GM12873 (cell line): ENCODE measurements around the gene MAPKAPK3.
A peak's percentile ranks its signal among the peaks of the same experiment; 100 is the strongest.

Experiments
- TF ChIP-seq, protein P1 (sequence below): IDR thresholded peaks from 2 replicates; pipeline ENCODE4 v1.5.1; 2012; ENCODE audit warnings: low read depth, mild to moderate bottlenecking, moderate library complexity, low read length, control low read depth; ENCODE audit not compliant: insufficient read depth; ENCODE audit errors: missing control alignments

The MAPKAPK3 gene

DNA sequence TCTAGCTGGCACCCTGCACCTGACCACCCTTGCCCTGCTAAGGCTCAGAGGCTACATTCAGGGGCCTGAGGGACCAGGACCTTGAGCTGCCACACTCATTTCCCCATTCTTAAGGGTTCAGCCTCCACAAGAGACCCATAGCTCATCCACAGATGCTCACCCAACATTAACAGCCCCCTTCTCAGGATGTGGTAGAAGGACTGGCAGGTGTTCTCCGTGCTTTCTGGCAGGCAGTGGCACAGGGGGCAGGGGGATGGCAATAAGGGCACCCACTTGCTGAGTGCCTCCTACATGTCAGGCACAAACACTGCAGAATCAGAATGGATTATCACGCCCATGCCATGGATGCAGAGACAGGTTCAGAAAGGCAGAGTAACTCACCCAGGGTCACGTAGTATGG, 9.4 kb downstream of the MAPKAPK3 start:
- TF ChIP-seq, protein P1, sequence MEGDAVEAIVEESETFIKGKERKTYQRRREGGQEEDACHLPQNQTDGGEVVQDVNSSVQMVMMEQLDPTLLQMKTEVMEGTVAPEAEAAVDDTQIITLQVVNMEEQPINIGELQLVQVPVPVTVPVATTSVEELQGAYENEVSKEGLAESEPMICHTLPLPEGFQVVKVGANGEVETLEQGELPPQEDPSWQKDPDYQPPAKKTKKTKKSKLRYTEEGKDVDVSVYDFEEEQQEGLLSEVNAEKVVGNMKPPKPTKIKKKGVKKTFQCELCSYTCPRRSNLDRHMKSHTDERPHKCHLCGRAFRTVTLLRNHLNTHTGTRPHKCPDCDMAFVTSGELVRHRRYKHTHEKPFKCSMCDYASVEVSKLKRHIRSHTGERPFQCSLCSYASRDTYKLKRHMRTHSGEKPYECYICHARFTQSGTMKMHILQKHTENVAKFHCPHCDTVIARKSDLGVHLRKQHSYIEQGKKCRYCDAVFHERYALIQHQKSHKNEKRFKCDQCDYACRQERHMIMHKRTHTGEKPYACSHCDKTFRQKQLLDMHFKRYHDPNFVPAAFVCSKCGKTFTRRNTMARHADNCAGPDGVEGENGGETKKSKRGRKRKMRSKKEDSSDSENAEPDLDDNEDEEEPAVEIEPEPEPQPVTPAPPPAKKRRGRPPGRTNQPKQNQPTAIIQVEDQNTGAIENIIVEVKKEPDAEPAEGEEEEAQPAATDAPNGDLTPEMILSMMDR, result no peak

DNA sequence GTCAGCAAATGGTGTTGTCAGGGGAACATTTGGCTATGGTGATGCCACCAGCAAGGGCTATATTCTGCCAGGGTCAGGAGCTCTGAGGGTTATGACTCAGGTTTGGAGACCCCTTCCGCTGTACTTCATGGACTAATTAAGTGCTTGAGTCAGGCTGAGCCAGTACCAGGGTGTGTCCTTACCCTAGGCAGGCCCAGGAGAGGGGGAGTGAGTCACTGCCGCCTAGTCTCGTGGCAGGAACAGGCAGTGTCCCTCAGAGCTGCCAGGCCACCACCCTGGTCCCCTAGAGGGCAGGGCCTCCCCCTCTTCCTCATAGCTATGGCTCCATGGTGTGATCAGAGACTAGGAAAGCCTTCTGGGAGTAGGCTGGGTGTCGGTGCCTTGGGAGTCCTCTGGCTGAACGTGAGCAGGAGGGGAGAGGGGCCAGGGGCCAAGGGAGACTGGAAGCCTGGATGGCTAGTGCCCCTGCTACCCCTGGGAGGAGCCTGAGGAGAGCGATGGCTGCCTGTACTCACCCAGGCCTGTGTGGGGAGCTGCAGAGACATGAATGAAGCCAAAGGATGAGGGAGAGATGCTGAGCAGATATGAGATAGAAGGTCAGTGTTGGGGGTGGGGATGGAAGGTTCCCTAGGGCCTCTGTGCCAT, 10.6 kb downstream of the MAPKAPK3 start:
- TF ChIP-seq, protein P1, result peak; percentile 42

DNA sequence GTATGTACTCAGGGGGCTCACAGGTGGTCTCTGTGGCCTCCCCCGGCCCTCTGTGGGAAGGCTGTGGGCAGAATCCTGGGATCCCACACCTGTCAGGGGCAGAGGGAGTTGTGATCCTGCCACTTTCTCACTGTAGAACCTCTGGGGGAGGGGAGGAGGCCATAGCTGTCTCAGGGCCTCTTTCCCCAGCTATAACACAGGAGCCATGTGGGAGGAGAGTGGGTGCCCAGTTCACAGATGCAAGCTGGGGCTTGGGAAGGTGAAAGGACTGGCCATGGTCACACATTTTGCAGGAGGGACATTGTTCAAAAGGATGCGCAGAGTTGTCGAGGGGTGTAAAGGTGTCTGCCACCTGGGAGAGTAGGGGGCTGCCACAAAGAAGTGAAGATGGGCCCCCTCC, 11.7 kb downstream of the MAPKAPK3 start:
- TF ChIP-seq, protein P1, result no peak

DNA sequence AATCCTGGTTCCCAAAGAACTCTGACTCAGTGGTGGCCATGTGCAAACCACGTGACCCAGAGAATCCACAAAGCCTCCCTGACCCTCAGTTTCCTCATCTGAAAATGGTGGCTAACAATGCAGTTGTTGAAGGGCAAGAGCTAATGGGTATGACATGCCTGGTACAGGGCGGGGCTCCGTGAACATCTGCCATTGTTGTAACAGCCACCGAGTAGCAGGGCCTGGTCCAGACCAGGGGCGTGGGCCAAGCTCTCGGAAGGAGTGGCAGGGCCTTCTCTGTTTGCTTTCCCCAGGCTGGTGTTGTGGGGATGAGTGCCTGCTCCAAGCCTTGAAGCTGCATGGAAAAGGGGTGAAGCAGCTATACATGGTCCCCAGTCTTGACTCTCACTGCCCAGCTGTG, 13.4 kb downstream of the MAPKAPK3 start:
- TF ChIP-seq, protein P1, result no peak

DNA sequence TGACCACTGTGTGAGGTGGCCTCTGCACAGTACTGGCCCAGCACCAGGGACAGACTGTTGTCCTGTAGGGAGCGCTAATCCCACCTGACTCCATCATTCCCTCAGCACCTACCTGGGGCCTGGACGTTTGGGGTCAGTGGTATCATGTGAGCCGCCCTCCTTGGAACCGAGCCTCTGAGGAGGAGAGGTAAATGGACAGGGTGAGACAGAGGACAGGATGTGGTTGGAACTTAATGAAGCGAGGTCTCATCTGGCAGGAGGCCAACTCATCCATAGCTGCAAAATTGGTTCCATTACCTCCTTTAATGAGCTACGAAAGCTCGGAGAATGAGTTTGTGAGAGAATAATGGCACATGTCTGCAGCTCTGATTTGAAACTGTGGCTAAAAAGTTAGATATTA, 13.9 kb downstream of the MAPKAPK3 start:
- TF ChIP-seq, protein P1, result no peak

DNA sequence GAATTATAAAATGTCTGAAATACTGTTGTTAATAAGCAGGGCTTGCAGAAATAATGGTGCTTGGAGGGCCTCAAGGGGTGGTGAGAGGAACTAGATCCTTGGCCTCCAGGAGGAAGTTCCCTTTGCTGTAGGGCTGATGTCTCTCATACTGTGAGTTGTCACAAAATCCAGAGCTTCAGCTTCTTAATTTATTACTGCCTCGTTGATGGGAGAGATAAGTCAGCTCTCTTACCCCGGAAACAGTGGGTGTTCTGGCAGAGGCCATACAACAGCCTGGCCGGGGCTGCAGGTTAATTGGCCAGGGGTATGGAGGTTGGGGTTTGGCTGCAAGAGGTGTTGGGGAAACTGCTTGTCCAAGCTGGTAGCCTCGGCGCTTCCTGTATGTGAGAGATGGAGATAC, 15.5 kb downstream of the MAPKAPK3 start:
- TF ChIP-seq, protein P1, result no peak

DNA sequence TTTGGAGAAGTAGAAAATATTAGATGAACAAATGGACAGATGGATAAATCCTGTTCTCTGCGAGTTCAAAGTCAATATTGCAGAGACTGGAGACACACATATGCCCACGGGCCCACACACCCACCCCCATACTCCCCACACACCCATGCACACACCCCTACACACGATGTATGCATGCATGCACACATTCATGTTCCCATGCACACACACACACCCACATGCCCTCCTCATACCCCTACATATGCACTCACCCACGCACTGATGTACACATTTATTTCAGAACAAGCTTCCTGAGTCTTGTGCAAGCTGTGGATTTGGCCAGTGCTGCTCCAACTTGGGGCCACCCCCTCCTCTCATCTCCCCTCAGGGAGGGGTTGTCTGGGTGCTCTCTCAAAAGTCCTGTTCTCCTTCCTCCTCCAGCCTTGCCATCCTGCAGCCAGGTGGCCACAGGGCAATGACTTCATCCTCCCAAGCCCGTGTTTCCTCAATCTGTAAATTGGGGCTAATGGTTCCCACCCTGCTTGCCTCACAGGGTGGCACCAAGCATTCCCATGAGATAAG, 16.4 kb downstream of the MAPKAPK3 start:
- TF ChIP-seq, protein P1, result no peak
